CD4-positive, alpha-beta memory T cell (primary cell): ENCODE results near the gene PPM1G. TPM values are rescaled to one million over a fixed set of nuclear protein-coding genes. Genes with fewer than 3 reads are reported as not detected.
A peak's percentile ranks its signal among the peaks of the same experiment; 100 is the strongest.

Experiments used
- CTCF ChIA-PET: fragments of 350-600 bp; sonication (Branson Sonifier 250); formaldehyde crosslinking; loops from one replicate; lab custom pipeline; 2021; ENCODE audit warnings: inconsistent platforms; ENCODE audit not compliant: partially characterized antibody; lab: Charles Lee
- POLR2A ChIA-PET: fragments of 350-600 bp; sonication (Branson Sonifier 250); formaldehyde crosslinking; loops from one replicate; lab custom pipeline; 2021; ENCODE audit not compliant: partially characterized antibody; lab: Charles Lee
- DNase-seq, 5 donors: peaks; one replicate each; pipeline versions ENCODE4 v3.0.0 to v3.0.0-alpha.2; 2020 to 2022; ENCODE audit warnings: mixed read lengths in 1 of 5
- H3K27ac ChIP-seq: one replicate; pipeline ENCODE4 v1.7.0; 2013; ENCODE audit warnings: low read depth, low read length
- H3K27me3 ChIP-seq: 2 replicates; pipeline ENCODE4 v1.7.0; 2013; ENCODE audit warnings: mild to moderate bottlenecking, low read length, moderate library complexity; ENCODE audit not compliant: insufficient read depth
- H3K36me3 ChIP-seq: 2 replicates; pipeline ENCODE4 v1.7.0; 2013; ENCODE audit warnings: mild to moderate bottlenecking, low read length, moderate library complexity; ENCODE audit not compliant: insufficient read depth
- H3K4me1 ChIP-seq: 2 replicates; pipeline ENCODE4 v1.7.0; 2013; ENCODE audit warnings: mild to moderate bottlenecking, low read length, moderate library complexity; ENCODE audit not compliant: insufficient read depth
- H3K4me3 ChIP-seq, 2 donors: one replicate each; pipeline ENCODE4 v1.7.0; 2013; ENCODE audit warnings: low read length in 2 of 2, mild to moderate bottlenecking in 1 of 2
- H3K9me3 ChIP-seq, 2 donors: one replicate each; pipeline ENCODE4 v1.7.0; 2013; ENCODE audit warnings: low read length in 2 of 2, control low read depth in 1 of 2; ENCODE audit not compliant: control insufficient read depth in 1 of 2
- H3K27ac Mint-ChIP-seq, 7 donors: one replicate each; pipeline ENCODE4 v1.8.0; 2020 to 2021; ENCODE audit warnings: mixed read lengths in 7 of 7, mild to moderate bottlenecking in 6 of 7, inconsistent platforms in 3 of 7, moderate library complexity in 3 of 7
- H3K27me3 Mint-ChIP-seq, 2 donors: one replicate each; pipeline ENCODE4 v1.8.0; 2020 to 2021; ENCODE audit warnings: mixed read lengths in 2 of 2
- H3K36me3 Mint-ChIP-seq, 2 donors: one replicate each; pipeline ENCODE4 v1.8.0; 2020 to 2021; ENCODE audit warnings: mixed read lengths in 2 of 2, inconsistent platforms in 1 of 2, mild to moderate bottlenecking in 1 of 2
- H3K4me1 Mint-ChIP-seq, 4 donors: one replicate each; pipeline ENCODE4 v1.8.0; 2020 to 2021; ENCODE audit warnings: mixed read lengths in 4 of 4, mild to moderate bottlenecking in 1 of 4
- H3K4me3 Mint-ChIP-seq, 8 donors: one replicate each; pipeline ENCODE4 v1.8.0; 2020 to 2021; ENCODE audit warnings: mixed read lengths in 8 of 8, mild to moderate bottlenecking in 7 of 8, moderate library complexity in 6 of 8, inconsistent platforms in 3 of 8
- H3K9me3 Mint-ChIP-seq, 8 donors: one replicate each; pipeline ENCODE4 v1.8.0; 2020 to 2021; ENCODE audit warnings: mixed read lengths in 8 of 8, mild to moderate bottlenecking in 5 of 8, inconsistent platforms in 3 of 8, moderate library complexity in 1 of 8
- intact Hi-C: fragments of 100-400 bp; cut with micrococcal nuclease; formaldehyde crosslinking; loops from one replicate; pipeline ENCODE4 v1.15.1; 2023
- polyA plus RNA-seq, 2 donors: library from polyadenylated mRNA; unstranded; fragments of 300-500 nt; fragmentation: Illumina TruSeq; gene quantifications; one replicate each; pipeline ENCODE4 v1.2.3, GENCODE V29; 2021
- total RNA-seq, 2 experiments: library from RNA; stranded (reverse); gene quantifications; one replicate each; pipeline ENCODE4 v1.2.3, GENCODE V29; 2021

The PPM1G gene
- total and polyA plus RNA-seq, 4 experiments from 2014 or later: 53.8 to 99.4 (median 66.4) TPM

DNA sequence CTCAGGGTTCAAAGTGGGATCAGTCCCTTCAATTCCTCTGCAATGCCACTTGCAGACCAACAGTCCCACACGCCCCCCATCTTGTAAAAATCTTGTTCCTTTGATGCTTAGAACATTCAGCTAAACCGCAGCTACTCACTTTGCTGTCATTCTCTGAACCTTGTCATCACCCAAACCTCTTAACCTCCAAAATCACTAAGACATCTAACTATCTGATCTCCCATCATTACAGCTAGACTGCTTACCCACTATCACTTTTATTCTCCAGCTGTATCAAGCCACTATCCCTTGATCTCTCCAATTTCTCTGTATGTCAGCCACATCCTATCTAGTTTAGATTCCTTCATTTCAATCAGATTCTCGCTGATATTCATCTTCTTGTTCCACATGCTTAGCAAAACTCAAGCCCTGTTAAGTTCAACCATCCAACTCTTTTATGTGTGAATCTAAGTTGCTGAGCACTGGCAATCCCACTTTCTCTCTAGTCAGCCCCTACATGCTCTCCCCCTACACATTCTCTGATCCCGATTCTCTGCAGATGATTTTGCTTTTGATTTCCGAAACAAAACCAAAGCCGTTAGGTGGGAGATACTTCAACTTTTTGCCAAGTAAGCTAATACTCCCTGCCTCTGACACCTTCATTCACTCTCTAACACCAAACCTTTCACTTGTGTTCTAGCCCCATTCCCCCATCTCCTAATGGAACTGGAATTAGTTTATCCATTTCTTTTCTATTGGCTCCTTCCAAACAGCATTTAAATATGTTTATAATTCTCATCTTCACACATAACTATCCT, 57.4 kb downstream of the PPM1G start:
- POLR2A ChIA-PET: interaction anchor here (1.0 to 1.6 kb wide), 4 partner anchors 8 to 77 kb away, joined by 3 to 6 read pairs (median 4); partner anchors contain the start of genes EIF2B4 and MPV17
- intact Hi-C loops: no loop called here
- Histone ChIP-seq H3K4me3 (no peak overlapping the region), H3K4me1 (peaks cover 42% of the 10 kb centered on the region), H3K27me3 (no peaks in the 10 kb centered on the region), H3K27ac (no peak overlapping the region), H3K9me3 (no peaks in the 10 kb centered on the region), H3K36me3 (no peaks in the 10 kb centered on the region)
- peak overlapping the region; percentile 21 to 69 (median 54) for H3K27ac Mint-ChIP-seq
- no peaks in the 10 kb centered on the region for H3K27me3 Mint-ChIP-seq
- peaks cover 0 to 5% (median 0%) of the 10 kb centered on the region in 8 donors for H3K9me3 Mint-ChIP-seq
- peaks cover 39 to 74% (median 50%) of the 10 kb centered on the region in 4 donors for H3K4me1 Mint-ChIP-seq
- peak overlapping the region in 5 of 8 donors; percentile 1 to 45 (median 15) for H3K4me3 Mint-ChIP-seq
- peaks cover 7 to 31% of the 10 kb centered on the region in 2 donors for H3K36me3 Mint-ChIP-seq
- DNase-seq: peak in 2 of 5 donors; percentile 4 to 25
- CTCF ChIA-PET: interaction anchor here (1.1 to 1.7 kb wide), 2 partner anchors 9 to 331 kb away, joined by 3 to 7 read pairs; no protein-coding TSS in a partner anchor

DNA sequence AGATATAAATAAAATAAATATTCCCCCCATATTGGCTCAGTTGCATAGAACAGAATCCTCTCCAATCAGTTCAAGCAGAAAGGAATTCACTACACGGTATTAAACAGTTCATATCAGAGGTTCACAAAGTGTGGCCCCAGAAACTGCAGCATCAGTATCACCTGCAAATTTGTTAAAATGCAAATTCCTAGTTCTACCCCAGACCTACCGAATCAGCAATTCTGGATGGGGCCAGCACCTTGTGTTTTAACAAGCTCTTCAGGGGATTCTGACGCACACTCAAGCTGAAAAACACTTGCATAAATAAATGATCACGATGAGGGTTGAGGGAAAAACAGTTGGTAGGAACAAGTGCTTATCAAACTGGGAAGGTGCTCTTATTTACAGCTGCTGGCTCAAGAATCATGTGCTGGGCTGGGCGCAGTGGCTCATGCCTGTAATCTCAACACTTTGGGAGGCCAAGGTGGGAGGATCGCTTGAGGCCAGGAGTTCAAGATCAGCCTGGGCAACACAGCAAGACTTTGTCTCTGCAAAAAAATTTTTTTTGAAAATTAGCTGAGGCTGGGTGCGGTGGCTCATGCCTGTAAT, 59.2 kb downstream of the PPM1G start:
- peak overlapping the region in 2 of 8 donors; percentile 14 to 58 for H3K4me3 Mint-ChIP-seq
- H3K4me3 ChIP-seq: no peak overlapping the region
- POLR2A ChIA-PET: interaction anchor here (1.6 kb wide), 1 partner anchor 28 kb away, joined by 6 read pairs; the partner anchor contains the start of gene MPV17
- H3K36me3 Mint-ChIP-seq: peaks cover 7 to 22% of the 10 kb centered on the region in 2 donors
- H3K27ac ChIP-seq: no peak overlapping the region
- H3K9me3 Mint-ChIP-seq: no peaks in the 10 kb centered on the region
- no peaks in the 10 kb centered on the region for H3K27me3 ChIP-seq
- CTCF ChIA-PET: interaction anchor here (1.1 to 1.3 kb wide), 2 partner anchors 19 to 333 kb away, joined by 4 read pairs; no protein-coding TSS in a partner anchor
- intact Hi-C loops: no loop called here
- H3K36me3 ChIP-seq: no peaks in the 10 kb centered on the region
- H3K4me1 Mint-ChIP-seq: peaks cover 34 to 60% (median 36%) of the 10 kb centered on the region in 4 donors
- peaks cover 35% of the 10 kb centered on the region for H3K4me1 ChIP-seq
- no peak for DNase-seq
- peak overlapping the region in 1 of 7 donors; percentile 76 for H3K27ac Mint-ChIP-seq
- H3K27me3 Mint-ChIP-seq: no peaks in the 10 kb centered on the region
- H3K9me3 ChIP-seq: no peaks in the 10 kb centered on the region

GRCh38 chr2:27347641-27348040, 61.8 kb downstream of the PPM1G start:
- DNase-seq: no peak

GRCh38 chr2:27336173-27336572, 73.2 kb downstream of the PPM1G start:
- H3K27ac Mint-ChIP-seq: peak overlapping the region in 1 of 7 donors; percentile 59
- Histone ChIP-seq H3K4me1 (no peaks in the 10 kb centered on the region), H3K9me3 (no peaks in the 10 kb centered on the region), H3K27ac (no peak overlapping the region), H3K27me3 (no peaks in the 10 kb centered on the region), H3K4me3 (no peak overlapping the region), H3K36me3 (peaks cover 45% of the 10 kb centered on the region)
- POLR2A ChIA-PET: interaction anchor here (1.2 kb wide), 1 partner anchor 13 kb away, joined by 3 read pairs; no protein-coding TSS in a partner anchor
- no peak for DNase-seq
- intact Hi-C loops: no loop called here
- no peak overlapping the region for H3K4me3 Mint-ChIP-seq
- peaks cover 37 to 65% of the 10 kb centered on the region in 2 donors for H3K36me3 Mint-ChIP-seq
- H3K4me1 Mint-ChIP-seq: no peaks in the 10 kb centered on the region
- CTCF ChIA-PET: interaction anchor here (1.0 kb wide), 1 partner anchor 22 kb away, joined by 4 read pairs; no protein-coding TSS in a partner anchor
- no peaks in the 10 kb centered on the region for H3K9me3 Mint-ChIP-seq
- H3K27me3 Mint-ChIP-seq: no peaks in the 10 kb centered on the region

More at GRCh38 chr2:27347641-27348040, 61.8 kb downstream of the PPM1G start:
- Mint-ChIP-seq H3K36me3 (peaks cover 7 to 31% of the 10 kb centered on the region in 2 donors), H3K4me1 (peaks cover 28 to 43% (median 29%) of the 10 kb centered on the region in 4 donors), H3K4me3 (no peak overlapping the region), H3K27ac (peak overlapping the region in 1 of 7 donors; percentile 8), H3K9me3 (no peaks in the 10 kb centered on the region), H3K27me3 (no peaks in the 10 kb centered on the region)
- Histone ChIP-seq H3K27me3 (no peaks in the 10 kb centered on the region), H3K4me3 (no peak overlapping the region), H3K36me3 (peaks cover 8% of the 10 kb centered on the region), H3K9me3 (no peaks in the 10 kb centered on the region), H3K4me1 (peaks cover 11% of the 10 kb centered on the region), H3K27ac (no peak overlapping the region)
- ChIA-PET POLR2A (no interaction called here), CTCF (interaction anchor here (1.5 kb wide), 1 partner anchor 8 kb away, joined by 4 read pairs; no protein-coding TSS in a partner anchor)
- intact Hi-C loops: no loop called here

DNA sequence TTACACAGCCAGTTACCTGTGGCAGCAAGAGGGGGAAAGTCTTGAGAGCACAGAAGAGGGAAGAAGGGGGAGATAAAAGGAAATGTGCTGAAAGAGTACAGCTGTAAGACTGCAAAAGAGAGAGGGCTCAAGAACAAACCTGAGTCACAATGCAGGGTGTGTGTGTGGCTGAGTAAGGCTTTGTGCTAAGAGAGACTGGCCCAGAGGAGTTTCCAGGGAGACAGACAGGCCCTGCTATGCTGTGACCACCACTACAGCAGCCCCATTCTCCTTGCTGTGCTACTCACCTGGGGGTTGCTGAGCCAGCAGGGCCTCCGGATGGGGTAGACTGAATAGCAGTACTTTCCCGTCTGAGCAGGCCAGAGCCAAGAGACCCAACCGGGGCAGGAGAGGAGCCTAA, 74.1 kb downstream of the PPM1G start:
- ChIA-PET CTCF (no interaction called here), POLR2A (no interaction called here)
- Mint-ChIP-seq H3K4me3 (no peak overlapping the region), H3K27me3 (no peaks in the 10 kb centered on the region), H3K4me1 (no peaks in the 10 kb centered on the region), H3K36me3 (peaks cover 37 to 64% of the 10 kb centered on the region in 2 donors), H3K27ac (peak overlapping the region in 3 of 7 donors; percentile 33 to 56 (median 36)), H3K9me3 (no peaks in the 10 kb centered on the region)
- no peak for DNase-seq
- Histone ChIP-seq H3K27ac (no peak overlapping the region), H3K4me1 (no peaks in the 10 kb centered on the region), H3K27me3 (no peaks in the 10 kb centered on the region), H3K9me3 (no peaks in the 10 kb centered on the region), H3K4me3 (no peak overlapping the region), H3K36me3 (peaks cover 41% of the 10 kb centered on the region)
- intact Hi-C loops: no loop called here

Other genes with a start within 250 kb of the PPM1G start
- 100 to 1,000 TPM; 103 to 109 TPM for gene ATRAID, start 197.6 kb downstream of the PPM1G start, total RNA-seq
- gene ATRAID, start 197.6 kb downstream of the PPM1G start, polyA plus RNA-seq: 100 to 1,000 TPM; 279 to 443 TPM
- gene SLC5A6, start 197.3 kb downstream of the PPM1G start, total RNA-seq: 10 to 100 TPM; 21.9 to 25.1 TPM
- 10 to 100 TPM; 18.9 to 21.7 TPM for gene SLC5A6, start 197.3 kb downstream of the PPM1G start, polyA plus RNA-seq
- gene CAD, start 192.2 kb downstream of the PPM1G start, total RNA-seq: 10 to 100 TPM; 47.6 to 49.3 TPM
- gene CAD, start 192.2 kb downstream of the PPM1G start, polyA plus RNA-seq: 10 to 100 TPM; 11.3 to 24.1 TPM
- gene SLC30A3, start 146.5 kb downstream of the PPM1G start, total RNA-seq: not detected
- gene SLC30A3, start 146.5 kb downstream of the PPM1G start, polyA plus RNA-seq: not detected
- not detected for gene DNAJC5G, start 134.2 kb downstream of the PPM1G start, total RNA-seq
- gene DNAJC5G, start 134.2 kb downstream of the PPM1G start, polyA plus RNA-seq: not detected
- under 1 TPM in 1 of 2 experiments, not detected in 1; 0.17 TPM for gene TRIM54, start 127.2 kb downstream of the PPM1G start, total RNA-seq
- gene TRIM54, start 127.2 kb downstream of the PPM1G start, polyA plus RNA-seq: not detected
- gene UCN, start 101.1 kb downstream of the PPM1G start, total RNA-seq: 1 to 10 TPM; 5.1 to 5.4 TPM
- gene UCN, start 101.1 kb downstream of the PPM1G start, polyA plus RNA-seq: under 1 TPM in 1 of 2 donors, not detected in 1; 0.84 TPM
- gene MPV17, start 86.5 kb downstream of the PPM1G start, total RNA-seq: 10 to 100 TPM; 89.3 to 93.3 TPM
- 100 to 1,000 TPM; 125 to 162 TPM for gene MPV17, start 86.5 kb downstream of the PPM1G start, polyA plus RNA-seq
- 10 to 100 TPM; 82.9 to 90.8 TPM for gene GTF3C2, start 52.8 kb downstream of the PPM1G start, total RNA-seq
- 10 to 100 TPM; 37.7 to 51.8 TPM for gene GTF3C2, start 52.8 kb downstream of the PPM1G start, polyA plus RNA-seq
- gene EIF2B4, start 39.3 kb downstream of the PPM1G start, total RNA-seq: 10 to 100 TPM; 48.4 to 56.0 TPM
- gene EIF2B4, start 39.3 kb downstream of the PPM1G start, polyA plus RNA-seq: 10 to 100 TPM; 33.4 to 35.1 TPM
- 100 to 1,000 TPM; 122 to 130 TPM for gene SNX17, start 39.0 kb downstream of the PPM1G start, total RNA-seq
- gene SNX17, start 39.0 kb downstream of the PPM1G start, polyA plus RNA-seq: 100 to 1,000 TPM; 178 to 304 TPM
- 10 to 100 TPM; 17.6 to 20.1 TPM for gene ZNF513, start 28.9 kb downstream of the PPM1G start, total RNA-seq
- 1 to 10 TPM; 3.7 to 6.3 TPM for gene ZNF513, start 28.9 kb downstream of the PPM1G start, polyA plus RNA-seq
- gene NRBP1, start 19.0 kb upstream of the PPM1G start, total RNA-seq: 100 to 1,000 TPM; 115 to 119 TPM
- 100 to 1,000 TPM; 118 to 125 TPM for gene NRBP1, start 19.0 kb upstream of the PPM1G start, polyA plus RNA-seq
- 10 to 100 TPM; 23.6 to 23.9 TPM for gene KRTCAP3, start 32.8 kb upstream of the PPM1G start, total RNA-seq
- gene KRTCAP3, start 32.8 kb upstream of the PPM1G start, polyA plus RNA-seq: 1 to 10 TPM; 1.8 to 9.4 TPM
- gene IFT172, start 80.2 kb upstream of the PPM1G start, total RNA-seq: 10 to 100 TPM; 23.6 to 24.4 TPM
- gene IFT172, start 80.2 kb upstream of the PPM1G start, polyA plus RNA-seq: 1 to 10 TPM; 2.1 to 5.2 TPM
- gene FNDC4, start 85.6 kb upstream of the PPM1G start, total RNA-seq: not detected
- under 1 TPM in 1 of 2 donors, not detected in 1; 0.11 TPM for gene FNDC4, start 85.6 kb upstream of the PPM1G start, polyA plus RNA-seq
- gene GCKR, start 87.2 kb upstream of the PPM1G start, total RNA-seq: not detected
- not detected for gene GCKR, start 87.2 kb upstream of the PPM1G start, polyA plus RNA-seq
- gene ZNF512, start 173.5 kb upstream of the PPM1G start, total RNA-seq: 10 to 100 TPM; 51.9 to 66.2 TPM
- gene ZNF512, start 173.5 kb upstream of the PPM1G start, polyA plus RNA-seq: 10 to 100 TPM; 36.8 to 38.5 TPM
- 1 to 10 TPM; 1.3 to 2.2 TPM for gene CCDC121, start 219.4 kb upstream of the PPM1G start, total RNA-seq
- 1 to 10 TPM in 1 of 2 donors, under 1 TPM in 1; 0.79 to 1.2 TPM for gene CCDC121, start 219.4 kb upstream of the PPM1G start, polyA plus RNA-seq
- 10 to 100 TPM; 28.9 to 32.8 TPM for gene GPN1, start 219.5 kb upstream of the PPM1G start, total RNA-seq
- gene GPN1, start 219.5 kb upstream of the PPM1G start, polyA plus RNA-seq: 10 to 100 TPM; 65.9 to 99.5 TPM